Liver (tissue), 9 donors: Measurements from ENCODE around the gene CUX1. TPM values are rescaled to one million over a fixed set of nuclear protein-coding genes. Genes with fewer than 3 reads are reported as not detected.

Experiments
- DNase-seq: peaks from one replicate; pipeline ENCODE4 v3.0.0-alpha.2; 2017; ENCODE audit warnings: low spot score
- H3K27ac ChIP-seq, 2 donors: one replicate each; pipeline ENCODE4 v1.7.0; 2013; ENCODE audit warnings: inconsistent platforms in 2 of 2, low read length in 2 of 2, control low read depth in 1 of 2, low read depth in 1 of 2, mild to moderate bottlenecking in 1 of 2
- H3K27me3 ChIP-seq, 4 donors: one replicate each; pipeline versions ENCODE4 v1.6.1 to v1.7.0; 2013; ENCODE audit warnings: low read length in 3 of 4, inconsistent platforms in 1 of 4, mild to moderate bottlenecking in 1 of 4, moderate library complexity in 1 of 4; ENCODE audit not compliant: control insufficient read depth in 4 of 4, insufficient read depth in 4 of 4
- H3K36me3 ChIP-seq, 4 donors: one replicate each; pipeline versions ENCODE4 v1.6.1 to v1.7.0; 2013; ENCODE audit warnings: low read length in 3 of 4, mild to moderate bottlenecking in 3 of 4, low read depth in 1 of 4, moderate library complexity in 1 of 4; ENCODE audit not compliant: control insufficient read depth in 4 of 4, insufficient read depth in 3 of 4
- H3K4me1 ChIP-seq, 4 donors: one replicate each; pipeline versions ENCODE4 v1.6.1 to v1.7.0; 2013; ENCODE audit warnings: low read length in 3 of 4, mild to moderate bottlenecking in 3 of 4, moderate library complexity in 1 of 4; ENCODE audit not compliant: control insufficient read depth in 4 of 4, insufficient read depth in 4 of 4
- H3K4me3 ChIP-seq, 3 donors: one replicate each; pipeline versions ENCODE4 v1.6.1 to v1.7.0; 2013; ENCODE audit warnings: low read length in 3 of 3, control low read depth in 1 of 3, low read depth in 1 of 3, mild to moderate bottlenecking in 1 of 3
- H3K9ac ChIP-seq, 2 donors: one replicate each; pipeline ENCODE4 v1.7.0; 2013; ENCODE audit warnings: low read length in 2 of 2, mild to moderate bottlenecking in 2 of 2, moderate library complexity in 2 of 2, control low read depth in 1 of 2, low read depth in 1 of 2
- H3K9me3 ChIP-seq, 4 donors: one replicate each; pipeline versions ENCODE4 v1.6.1 to v1.7.0; 2013; ENCODE audit warnings: low read length in 3 of 4; ENCODE audit not compliant: control insufficient read depth in 4 of 4
- ATF3 ChIP-seq: IDR thresholded peaks from 2 replicates; pipeline ENCODE4 v1.6.1; 2016; ENCODE audit warnings: antibody characterized with exemption
- EGR1 ChIP-seq, 2 donors: IDR thresholded peaks; 2 replicates each; pipeline ENCODE4 v1.6.1; 2016 to 2018; ENCODE audit warnings: antibody characterized with exemption in 2 of 2, low read depth in 2 of 2
- FOXA1 ChIP-seq: IDR thresholded peaks from 2 replicates; pipeline ENCODE4 v1.6.1; 2016; ENCODE audit warnings: antibody characterized with exemption
- GABPA ChIP-seq, 2 donors: IDR thresholded peaks in 1 of 2; conservative IDR thresholded peaks in 1 of 2; 2 replicates each; pipeline ENCODE4 v1.6.1; 2016; ENCODE audit warnings: antibody characterized with exemption in 2 of 2, mild to moderate bottlenecking in 1 of 2, moderate library complexity in 1 of 2
- HNF4A ChIP-seq, 2 donors: conservative IDR thresholded peaks; 2 replicates each; pipeline ENCODE4 v1.6.1; 2016; ENCODE audit warnings: antibody characterized with exemption in 2 of 2, mild to moderate bottlenecking in 2 of 2
- HNF4G ChIP-seq: IDR thresholded peaks from 2 replicates; pipeline ENCODE4 v1.6.1; 2016; ENCODE audit warnings: antibody characterized with exemption
- JUND ChIP-seq, 2 donors: IDR thresholded peaks; 2 replicates each; pipeline ENCODE4 v1.6.1; 2016; ENCODE audit warnings: antibody characterized with exemption in 2 of 2
- MAX ChIP-seq: IDR thresholded peaks from 2 replicates; pipeline ENCODE4 v1.6.1; 2016; ENCODE audit warnings: antibody characterized with exemption
- NR2F2 ChIP-seq: IDR thresholded peaks from 2 replicates; pipeline ENCODE4 v1.6.1; 2016; ENCODE audit warnings: antibody characterized with exemption
- RAD21 ChIP-seq, 2 donors: IDR thresholded peaks; 2 replicates each; pipeline ENCODE4 v1.6.1; 2016; ENCODE audit warnings: antibody characterized with exemption in 2 of 2, mild to moderate bottlenecking in 2 of 2
- REST ChIP-seq: IDR thresholded peaks from 2 replicates; pipeline ENCODE4 v1.6.1; 2016; ENCODE audit warnings: antibody characterized with exemption, mild to moderate bottlenecking
- RXRA ChIP-seq, 2 donors: IDR thresholded peaks; 2 replicates each; pipeline ENCODE4 v1.6.1; 2017 to 2018; ENCODE audit warnings: antibody characterized with exemption in 2 of 2, mild to moderate bottlenecking in 1 of 2
- SP1 ChIP-seq: IDR thresholded peaks from 2 replicates; pipeline ENCODE4 v1.6.1; 2018; ENCODE audit warnings: antibody characterized with exemption, mild to moderate bottlenecking
- TAF1 ChIP-seq: conservative IDR thresholded peaks from 2 replicates; pipeline ENCODE4 v1.6.1; 2016; ENCODE audit warnings: antibody characterized with exemption, mild to moderate bottlenecking
- ZBTB33 ChIP-seq: IDR thresholded peaks from 2 replicates; pipeline ENCODE4 v1.6.1; 2016; ENCODE audit warnings: antibody characterized with exemption
- WGBS: extraction: QIAGEN DNeasy Blood & Tissue Kit; methylation state at CpG from one replicate; pipeline ENCODE4 v1.1.7; 2013; 5-methylcytosine and 5-hydroxymethylcytosine counted together
- polyA plus RNA-seq, 2 donors: library from polyadenylated mRNA; stranded (reverse) in 1 of 2; unstranded in 1 of 2; fragments of 200-250 nt in 1 of 2; fragments of >200 nt in 1 of 2; fragmentation: Nextera tagmentation in 1 of 2; extraction: Ambion mirVana in 1 of 2; gene quantifications; one replicate each; pipeline versions ENCODE4 v1.2.1 to v1.2.3, GENCODE V29; 2013 to 2015
- total RNA-seq, 2 donors: library from RNA; depleted of rRNA; stranded (reverse); fragments of >200 nt; gene quantifications; one replicate each; pipeline ENCODE4 v1.2.3, GENCODE V29; 2014
- TF ChIP-seq, protein P1 (sequence below): fragments of 150-350 bp; IDR thresholded peaks from 2 replicates; pipeline ENCODE4 v1.5.1; 2017; ENCODE audit warnings: improper control_type of control experiment, low read depth, low read length; ENCODE audit not compliant: missing input control
- donor health status: healthy.
- donor health status: healthy.
- donor health status: healthy.
- donor health status: healthy.
- donor health status: healthy.

Gene CUX1
- total and polyA plus RNA-seq, 4 donors: 18.6 to 40.6 (median 21.4) TPM

GRCh38 chr7:102072003-102072402 is 254.6 kb downstream of the CUX1 start (continued):
- TF ChIP-seq MAX: no peak
- no peak for TF ChIP-seq FOXA1
- no peak for TF ChIP-seq ATF3
- TF ChIP-seq HNF4G: no peak

- no peak for TF ChIP-seq HNF4G
- TF ChIP-seq, protein P1, sequence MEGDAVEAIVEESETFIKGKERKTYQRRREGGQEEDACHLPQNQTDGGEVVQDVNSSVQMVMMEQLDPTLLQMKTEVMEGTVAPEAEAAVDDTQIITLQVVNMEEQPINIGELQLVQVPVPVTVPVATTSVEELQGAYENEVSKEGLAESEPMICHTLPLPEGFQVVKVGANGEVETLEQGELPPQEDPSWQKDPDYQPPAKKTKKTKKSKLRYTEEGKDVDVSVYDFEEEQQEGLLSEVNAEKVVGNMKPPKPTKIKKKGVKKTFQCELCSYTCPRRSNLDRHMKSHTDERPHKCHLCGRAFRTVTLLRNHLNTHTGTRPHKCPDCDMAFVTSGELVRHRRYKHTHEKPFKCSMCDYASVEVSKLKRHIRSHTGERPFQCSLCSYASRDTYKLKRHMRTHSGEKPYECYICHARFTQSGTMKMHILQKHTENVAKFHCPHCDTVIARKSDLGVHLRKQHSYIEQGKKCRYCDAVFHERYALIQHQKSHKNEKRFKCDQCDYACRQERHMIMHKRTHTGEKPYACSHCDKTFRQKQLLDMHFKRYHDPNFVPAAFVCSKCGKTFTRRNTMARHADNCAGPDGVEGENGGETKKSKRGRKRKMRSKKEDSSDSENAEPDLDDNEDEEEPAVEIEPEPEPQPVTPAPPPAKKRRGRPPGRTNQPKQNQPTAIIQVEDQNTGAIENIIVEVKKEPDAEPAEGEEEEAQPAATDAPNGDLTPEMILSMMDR: no peak
- TF ChIP-seq EGR1 (IDR thresholded peaks at IDR 0.05; ENCODE audit: low read depth in 2 of 2): no peak
- TF ChIP-seq FOXA1: no peak
- no peak for TF ChIP-seq JUND (IDR thresholded peaks at IDR 0.05)
- no peak for TF ChIP-seq HNF4A (conservative IDR thresholded peaks at IDR 0.05)
- no peak for TF ChIP-seq SP1
- TF ChIP-seq NR2F2: no peak
- no peak for TF ChIP-seq TAF1
- no peak for TF ChIP-seq ATF3
- TF ChIP-seq REST: no peak
- TF ChIP-seq RAD21 (IDR thresholded peaks at IDR 0.05): no peak
- TF ChIP-seq RXRA (IDR thresholded peaks at IDR 0.05): no peak
- no peak for TF ChIP-seq ZBTB33
- TF ChIP-seq GABPA (IDR thresholded peaks at IDR 0.05 in 1 of 2, conservative IDR thresholded peaks at IDR 0.05 in 1 of 2): no peak
- Histone ChIP-seq H3K27ac (no peak overlapping the region), H3K9ac (no peak overlapping the region), H3K4me1 (no peaks in the 10 kb centered on the region), H3K4me3 (no peak overlapping the region), H3K36me3 (peaks cover 0 to 15% (median 12%) of the 10 kb centered on the region in 4 donors), H3K9me3 (peaks cover 0 to 6% (median 0%) of the 10 kb centered on the region in 4 donors), H3K27me3 (no peaks in the 10 kb centered on the region)
- WGBS: 97% methylated on average over 8 of the region's 8 CpGs
- DNase-seq: no peak
Observed at GRCh38 chr7:102072636-102073209, 255.3 kb downstream of the CUX1 start.
